ENCODE data around the gene EIF4B.

DNA sequence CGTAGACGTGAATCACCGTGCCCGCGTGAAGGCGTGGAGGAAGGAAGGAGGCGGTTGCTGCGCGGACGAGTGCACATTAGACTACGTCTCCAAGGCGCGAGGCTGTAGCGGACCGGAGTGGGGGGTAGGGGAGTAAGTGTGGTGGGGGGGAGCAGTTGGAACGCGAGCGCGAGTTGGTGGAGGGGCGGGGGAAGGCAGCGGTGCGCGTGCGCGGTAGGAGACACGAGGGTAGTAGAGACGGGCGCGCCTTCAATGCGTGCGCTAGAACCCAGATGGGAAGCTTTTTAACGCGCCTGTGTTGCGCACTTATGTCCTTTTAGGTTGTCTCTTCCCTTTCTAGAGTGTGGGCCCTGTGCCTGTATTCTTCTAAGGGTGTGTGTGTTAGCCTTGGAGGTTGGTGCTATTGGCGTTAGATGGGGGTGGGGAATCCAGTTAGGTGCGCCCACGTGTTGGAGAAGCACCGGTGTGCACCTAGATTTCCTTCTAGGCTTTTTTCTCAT is 604 bp downstream of the EIF4B start:
- TF ChIP-seq POLR2A (IDR thresholded peaks at IDR 0.05; ENCODE audit: low read depth) (no peak), POLR2AphosphoS5 (IDR thresholded peaks at IDR 0.05) (no peak), EP300 (IDR thresholded peaks at IDR 0.05) (no peak)
- TF ChIP-seq, protein P1, sequence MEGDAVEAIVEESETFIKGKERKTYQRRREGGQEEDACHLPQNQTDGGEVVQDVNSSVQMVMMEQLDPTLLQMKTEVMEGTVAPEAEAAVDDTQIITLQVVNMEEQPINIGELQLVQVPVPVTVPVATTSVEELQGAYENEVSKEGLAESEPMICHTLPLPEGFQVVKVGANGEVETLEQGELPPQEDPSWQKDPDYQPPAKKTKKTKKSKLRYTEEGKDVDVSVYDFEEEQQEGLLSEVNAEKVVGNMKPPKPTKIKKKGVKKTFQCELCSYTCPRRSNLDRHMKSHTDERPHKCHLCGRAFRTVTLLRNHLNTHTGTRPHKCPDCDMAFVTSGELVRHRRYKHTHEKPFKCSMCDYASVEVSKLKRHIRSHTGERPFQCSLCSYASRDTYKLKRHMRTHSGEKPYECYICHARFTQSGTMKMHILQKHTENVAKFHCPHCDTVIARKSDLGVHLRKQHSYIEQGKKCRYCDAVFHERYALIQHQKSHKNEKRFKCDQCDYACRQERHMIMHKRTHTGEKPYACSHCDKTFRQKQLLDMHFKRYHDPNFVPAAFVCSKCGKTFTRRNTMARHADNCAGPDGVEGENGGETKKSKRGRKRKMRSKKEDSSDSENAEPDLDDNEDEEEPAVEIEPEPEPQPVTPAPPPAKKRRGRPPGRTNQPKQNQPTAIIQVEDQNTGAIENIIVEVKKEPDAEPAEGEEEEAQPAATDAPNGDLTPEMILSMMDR (IDR thresholded peaks at IDR 0.05), result no peak

All from esophagus muscularis mucosa (tissue), 4 donors.